Caco-2 (cell line): Measurements from ENCODE around the gene TIMP2. TPM values are rescaled to one million over a fixed set of nuclear protein-coding genes. Genes with fewer than 3 reads are reported as not detected.

Experiments
- BruUV-seq: library from RNA; stranded (reverse); fragments of 400-500 nt; replicated peaks from 2 replicates; lab custom pipeline; 2021; lab: Mats Ljungman, UMichigan
- CTCF ChIA-PET: fragments of 300-600 bp; sonication (Branson Sonifier 250); formaldehyde crosslinking; loops from one replicate; lab custom pipeline; 2022; ENCODE audit warnings: antibody characterized with exemption; lab: Charles Lee
- POLR2A ChIA-PET: fragments of 300-600 bp; sonication (Branson Sonifier 250); formaldehyde crosslinking; loops from one replicate; lab custom pipeline; 2022; ENCODE audit warnings: antibody characterized with exemption; lab: Charles Lee
- DNase-seq, 2 experiments: peaks; one replicate each; pipeline versions ENCODE4 v3.0.0 to v3.0.0-alpha.2; 2020 to 2022
- H3K27me3 ChIP-seq: replicated peaks from 2 replicates; pipeline ENCODE4 v1.6.0; 2011; ENCODE audit warnings: low read length; ENCODE audit not compliant: control insufficient read depth, insufficient read depth
- H3K36me3 ChIP-seq: 2 replicates; pipeline ENCODE4 v1.5.1; 2011; ENCODE audit warnings: low read length; ENCODE audit not compliant: control insufficient read depth, insufficient read depth
- H3K4me1 ChIP-seq: fragments of 250-450 bp; sonication (Bioruptor Pico); 2 replicates; pipeline ENCODE4 v1.5.1; 2020; ENCODE audit warnings: mild to moderate bottlenecking
- H3K4me3 ChIP-seq: 2 replicates; pipeline ENCODE4 v1.5.1; 2011; ENCODE audit warnings: low read depth, mild to moderate bottlenecking, control low read depth, low read length
- H3K9me3 ChIP-seq: fragments of 250-450 bp; sonication (Bioruptor Pico); 2 replicates; pipeline ENCODE4 v1.5.1; 2020; ENCODE audit warnings: mild to moderate bottlenecking, moderate library complexity
- H3K27ac Mint-ChIP-seq: one replicate; pipeline ENCODE4 v1.8.0; 2022; ENCODE audit warnings: mixed read lengths; ENCODE audit not compliant: unreplicated experiment
- H3K27me3 Mint-ChIP-seq: one replicate; pipeline ENCODE4 v1.8.0; 2022; ENCODE audit warnings: mixed read lengths; ENCODE audit not compliant: insufficient read depth, unreplicated experiment
- H3K36me3 Mint-ChIP-seq: one replicate; pipeline ENCODE4 v1.8.0; 2022; ENCODE audit warnings: mild to moderate bottlenecking, mixed read lengths; ENCODE audit not compliant: insufficient read depth, unreplicated experiment
- H3K4me1 Mint-ChIP-seq: one replicate; pipeline ENCODE4 v1.8.0; 2022; ENCODE audit warnings: low read depth, mixed read lengths; ENCODE audit not compliant: unreplicated experiment
- H3K4me3 Mint-ChIP-seq: one replicate; pipeline ENCODE4 v1.8.0; 2022; ENCODE audit warnings: mild to moderate bottlenecking, moderate library complexity, mixed read lengths; ENCODE audit not compliant: unreplicated experiment
- H3K9me3 Mint-ChIP-seq: one replicate; pipeline ENCODE4 v1.8.0; 2022; ENCODE audit warnings: mixed read lengths; ENCODE audit not compliant: unreplicated experiment
- intact Hi-C: fragments of 100-400 bp; cut with micrococcal nuclease; formaldehyde crosslinking; loops from one replicate; pipeline ENCODE4 v1.10.0; 2022; ENCODE audit not compliant: unreplicated experiment
- total RNA-seq: library from RNA; stranded (reverse); gene quantifications from 2 replicates; pipeline ENCODE4 v1.2.3, GENCODE V29; 2022
- TF ChIP-seq, protein P1 (sequence below), 2 experiments: fragments of 200-600 bp in 1 of 2; IDR thresholded peaks; 1 replicate in 1 of 2; 2 replicates in 1 of 2; pipeline versions ENCODE4 v1.5.1 to v1.8.0; 2011 to 2022; ENCODE audit warnings: antibody characterized with exemption in 1 of 2, control low read depth in 1 of 2, inconsistent platforms in 1 of 2, low read depth in 1 of 2, low read length in 1 of 2, mild to moderate bottlenecking in 1 of 2, moderate library complexity in 1 of 2; ENCODE audit not compliant: insufficient read depth in 1 of 2, severe bottlenecking in 1 of 2, unreplicated experiment in 1 of 2

The TIMP2 gene
- total RNA-seq, 1 experiment from 2014 or later: 70.1 TPM

DNA sequence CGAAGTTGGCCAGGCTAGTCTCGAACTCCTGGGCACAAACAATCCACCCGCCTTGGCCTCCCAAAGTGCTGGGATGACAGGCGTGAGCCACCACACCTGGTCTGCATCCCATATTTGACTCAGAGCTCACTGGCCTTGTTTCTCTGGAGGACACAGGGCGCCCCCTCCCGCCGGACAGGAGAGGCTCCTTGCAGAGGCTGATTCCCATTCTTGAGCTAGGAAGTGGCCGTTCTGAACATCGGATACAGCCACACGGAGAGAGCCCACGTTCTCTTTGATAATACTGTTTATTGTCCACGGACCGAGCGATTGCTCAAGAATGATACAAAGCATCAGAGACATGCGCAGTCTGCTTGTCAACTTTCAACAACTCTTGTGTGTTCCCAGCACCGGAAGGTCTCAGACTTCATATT is 72.5 kb downstream of the TIMP2 start:
- Histone ChIP-seq H3K9me3 (no peaks in the 10 kb centered on the region), H3K36me3 (no peaks in the 10 kb centered on the region), H3K27me3 (no peaks in the 10 kb centered on the region), H3K4me3 (no peak overlapping the region), H3K4me1 (peaks cover 3% of the 10 kb centered on the region; the same call in 1 of the 2 replicates)
- intact Hi-C loops: no loop called here
- Mint-ChIP-seq H3K36me3 (peaks cover 25% of the 10 kb centered on the region), H3K27me3 (no peaks in the 10 kb centered on the region), H3K4me1 (no peaks in the 10 kb centered on the region), H3K4me3 (no peak overlapping the region), H3K9me3 (no peaks in the 10 kb centered on the region), H3K27ac (no peak overlapping the region)
- TF ChIP-seq, protein P1, sequence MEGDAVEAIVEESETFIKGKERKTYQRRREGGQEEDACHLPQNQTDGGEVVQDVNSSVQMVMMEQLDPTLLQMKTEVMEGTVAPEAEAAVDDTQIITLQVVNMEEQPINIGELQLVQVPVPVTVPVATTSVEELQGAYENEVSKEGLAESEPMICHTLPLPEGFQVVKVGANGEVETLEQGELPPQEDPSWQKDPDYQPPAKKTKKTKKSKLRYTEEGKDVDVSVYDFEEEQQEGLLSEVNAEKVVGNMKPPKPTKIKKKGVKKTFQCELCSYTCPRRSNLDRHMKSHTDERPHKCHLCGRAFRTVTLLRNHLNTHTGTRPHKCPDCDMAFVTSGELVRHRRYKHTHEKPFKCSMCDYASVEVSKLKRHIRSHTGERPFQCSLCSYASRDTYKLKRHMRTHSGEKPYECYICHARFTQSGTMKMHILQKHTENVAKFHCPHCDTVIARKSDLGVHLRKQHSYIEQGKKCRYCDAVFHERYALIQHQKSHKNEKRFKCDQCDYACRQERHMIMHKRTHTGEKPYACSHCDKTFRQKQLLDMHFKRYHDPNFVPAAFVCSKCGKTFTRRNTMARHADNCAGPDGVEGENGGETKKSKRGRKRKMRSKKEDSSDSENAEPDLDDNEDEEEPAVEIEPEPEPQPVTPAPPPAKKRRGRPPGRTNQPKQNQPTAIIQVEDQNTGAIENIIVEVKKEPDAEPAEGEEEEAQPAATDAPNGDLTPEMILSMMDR (IDR thresholded peaks at IDR 0.05; ENCODE audit: insufficient read depth in 1 of 2, low read depth in 1 of 2, low read length in 1 of 2, severe bottlenecking in 1 of 2, unreplicated experiment in 1 of 2): no peak
- BruUV-seq: no TSS peak
- DNase-seq: peak in 1 of 2 experiments; percentile 34
- CTCF ChIA-PET: interaction anchor here (0.8 to 0.9 kb wide), 2 partner anchors 11 to 52 kb away, joined by 3 read pairs; no protein-coding TSS in a partner anchor
- POLR2A ChIA-PET: interaction anchor here (1.1 kb wide), 1 partner anchor 11 kb away, joined by 3 read pairs; no protein-coding TSS in a partner anchor

DNA sequence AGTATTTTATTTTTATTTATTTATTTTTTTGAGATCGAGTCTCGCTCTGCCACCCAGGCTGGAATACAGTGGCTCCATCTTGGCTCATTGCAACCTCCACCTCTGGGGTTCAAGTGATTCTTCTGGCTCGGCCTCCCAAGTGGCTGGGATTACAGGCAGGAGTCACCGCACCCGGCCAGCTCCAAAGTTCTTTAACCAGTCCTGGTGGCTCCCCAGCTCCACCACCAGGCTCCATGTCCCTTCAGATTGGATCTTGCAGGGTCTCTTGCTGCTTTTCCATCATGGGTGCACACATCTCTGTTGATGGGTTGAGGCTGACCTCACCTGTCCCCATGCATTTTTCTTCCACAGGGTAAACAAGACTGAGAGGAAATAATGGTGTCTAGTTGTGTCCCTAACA is 76.2 kb downstream of the TIMP2 start:
- POLR2A ChIA-PET: no interaction called here

DNA sequence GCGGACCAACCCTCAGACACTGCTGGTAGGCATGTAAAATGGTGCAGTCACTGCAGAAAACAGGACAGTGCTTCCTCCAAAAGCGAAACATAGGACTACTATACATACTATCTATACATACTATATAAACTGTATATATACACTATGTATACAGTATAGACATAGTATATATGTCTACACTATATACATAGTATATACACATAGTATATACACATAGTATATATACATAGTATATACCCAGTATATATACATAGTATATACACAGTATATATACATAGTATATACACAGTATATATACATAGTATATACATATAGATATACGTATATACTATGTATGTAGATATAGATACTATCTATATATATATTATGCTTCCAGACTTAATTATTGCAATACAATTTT is 78.1 kb downstream of the TIMP2 start:
- H3K4me1 Mint-ChIP-seq: no peaks in the 10 kb centered on the region
- no TSS peak for BruUV-seq
- TF ChIP-seq, protein P1 (IDR thresholded peaks at IDR 0.05; ENCODE audit: insufficient read depth in 1 of 2, low read depth in 1 of 2, low read length in 1 of 2, severe bottlenecking in 1 of 2, unreplicated experiment in 1 of 2): no peak
- H3K27me3 Mint-ChIP-seq: no peaks in the 10 kb centered on the region
- no peaks in the 10 kb centered on the region for H3K9me3 ChIP-seq
- H3K4me3 ChIP-seq: no peak overlapping the region
- no peaks in the 10 kb centered on the region for H3K9me3 Mint-ChIP-seq
- H3K27ac Mint-ChIP-seq: no peak overlapping the region
- peaks cover 12% of the 10 kb centered on the region for H3K4me1 ChIP-seq
- no peak for DNase-seq
- no peaks in the 10 kb centered on the region for H3K36me3 ChIP-seq
- POLR2A ChIA-PET: no interaction called here
- intact Hi-C loops: no loop called here
- H3K27me3 ChIP-seq: no peaks in the 10 kb centered on the region
- H3K36me3 Mint-ChIP-seq: peaks cover 12% of the 10 kb centered on the region
- CTCF ChIA-PET: no interaction called here
- H3K4me3 Mint-ChIP-seq: no peak overlapping the region

More for the DNA sequence above, 76.2 kb downstream of the TIMP2 start:
- Mint-ChIP-seq H3K27ac (no peak overlapping the region), H3K9me3 (no peaks in the 10 kb centered on the region), H3K4me1 (no peaks in the 10 kb centered on the region), H3K4me3 (no peak overlapping the region), H3K27me3 (no peaks in the 10 kb centered on the region), H3K36me3 (peaks cover 12% of the 10 kb centered on the region)
- TF ChIP-seq, protein P1 (IDR thresholded peaks at IDR 0.05; ENCODE audit: insufficient read depth in 1 of 2, low read depth in 1 of 2, low read length in 1 of 2, severe bottlenecking in 1 of 2, unreplicated experiment in 1 of 2): no peak
- CTCF ChIA-PET: no interaction called here
- H3K4me1 ChIP-seq: no peaks in the 10 kb centered on the region
- BruUV-seq: no TSS peak
- H3K9me3 ChIP-seq: no peaks in the 10 kb centered on the region
- intact Hi-C loops: no loop called here
- H3K4me3 ChIP-seq: no peak overlapping the region
- no peaks in the 10 kb centered on the region for H3K27me3 ChIP-seq
- DNase-seq: no peak
- H3K36me3 ChIP-seq: no peaks in the 10 kb centered on the region
